Mesendoderm (in vitro differentiated cells): Measurements from ENCODE around the gene MVK.

Source experiments
- DNase-seq: peaks from one replicate; pipeline ENCODE4 v3.0.0; 2013
- H2AK5ac ChIP-seq: 2 replicates; pipeline ENCODE4 v1.6.1; 2013; ENCODE audit warnings: low read length, inconsistent platforms
- H2BK120ac ChIP-seq: 2 replicates; pipeline ENCODE4 v1.6.1; 2013; ENCODE audit warnings: low read depth, mild to moderate bottlenecking, low read length, moderate library complexity, mixed read lengths
- H2BK15ac ChIP-seq: replicated peaks from 2 replicates; pipeline ENCODE4 v1.6.1; 2013; ENCODE audit warnings: low read depth, mild to moderate bottlenecking, moderate library complexity
- H2BK5ac ChIP-seq: 2 replicates; pipeline ENCODE4 v1.6.1; 2013; ENCODE audit warnings: low read length, inconsistent platforms
- H3K18ac ChIP-seq: 2 replicates; pipeline ENCODE4 v1.6.1; 2013; ENCODE audit warnings: mild to moderate bottlenecking, low read length, mixed read lengths
- H3K23ac ChIP-seq: one replicate; pipeline ENCODE4 v1.6.1; 2013; ENCODE audit warnings: low read length
- H3K27ac ChIP-seq: 2 replicates; pipeline ENCODE4 v1.5.1; 2013; ENCODE audit warnings: low read depth, mild to moderate bottlenecking, inconsistent platforms, low read length, moderate library complexity
- H3K27me3 ChIP-seq: 2 replicates; pipeline ENCODE4 v1.6.1; 2013; ENCODE audit warnings: low read length, control low read depth, mild to moderate bottlenecking, inconsistent platforms; ENCODE audit not compliant: insufficient read depth, poor library complexity
- H3K36me3 ChIP-seq: 2 replicates; pipeline ENCODE4 v1.6.1; 2013; ENCODE audit warnings: low read length, inconsistent platforms; ENCODE audit not compliant: control insufficient read depth, insufficient read depth
- H3K4ac ChIP-seq: one replicate; pipeline ENCODE4 v1.6.1; 2013; ENCODE audit warnings: low read depth, mild to moderate bottlenecking, low read length, moderate library complexity
- H3K4me1 ChIP-seq: 2 replicates; pipeline ENCODE4 v1.6.1; 2013; ENCODE audit warnings: low read depth, low read length, inconsistent platforms; ENCODE audit not compliant: control insufficient read depth
- H3K4me2 ChIP-seq: 2 replicates; pipeline ENCODE4 v1.6.1; 2013; ENCODE audit warnings: low read length
- H3K4me3 ChIP-seq: 2 replicates; pipeline ENCODE4 v1.5.1; 2013; ENCODE audit warnings: mild to moderate bottlenecking, low read length
- H3K56ac ChIP-seq: one replicate; pipeline ENCODE4 v1.6.1; 2013; ENCODE audit warnings: low read length
- H3K79me1 ChIP-seq: 2 replicates; pipeline ENCODE4 v1.6.1; 2013; ENCODE audit warnings: low read length, inconsistent platforms
- H3K79me2 ChIP-seq: 2 replicates; pipeline ENCODE4 v1.6.1; 2013; ENCODE audit warnings: mild to moderate bottlenecking, low read length; ENCODE audit not compliant: control insufficient read depth, insufficient read depth
- H3K9ac ChIP-seq: 2 replicates; pipeline ENCODE4 v1.6.1; 2013; ENCODE audit warnings: low read length, inconsistent platforms
- H4K5ac ChIP-seq: one replicate; pipeline ENCODE4 v1.6.1; 2013; ENCODE audit warnings: low read length
- H4K8ac ChIP-seq: one replicate; pipeline ENCODE4 v1.6.1; 2013; ENCODE audit warnings: low read depth, mild to moderate bottlenecking, control low read depth, low read length, moderate library complexity
- WGBS: extraction: QIAGEN DNeasy Blood & Tissue Kit; methylation state at CpG from one replicate; pipeline ENCODE4 v1.1.7; 2013; ENCODE audit warnings: low lambda C conversion rate, missing lambda C conversion rate; ENCODE audit not compliant: insufficient coverage; ENCODE audit errors: extremely low coverage; 5-methylcytosine and 5-hydroxymethylcytosine counted together

Gene MVK

DNA sequence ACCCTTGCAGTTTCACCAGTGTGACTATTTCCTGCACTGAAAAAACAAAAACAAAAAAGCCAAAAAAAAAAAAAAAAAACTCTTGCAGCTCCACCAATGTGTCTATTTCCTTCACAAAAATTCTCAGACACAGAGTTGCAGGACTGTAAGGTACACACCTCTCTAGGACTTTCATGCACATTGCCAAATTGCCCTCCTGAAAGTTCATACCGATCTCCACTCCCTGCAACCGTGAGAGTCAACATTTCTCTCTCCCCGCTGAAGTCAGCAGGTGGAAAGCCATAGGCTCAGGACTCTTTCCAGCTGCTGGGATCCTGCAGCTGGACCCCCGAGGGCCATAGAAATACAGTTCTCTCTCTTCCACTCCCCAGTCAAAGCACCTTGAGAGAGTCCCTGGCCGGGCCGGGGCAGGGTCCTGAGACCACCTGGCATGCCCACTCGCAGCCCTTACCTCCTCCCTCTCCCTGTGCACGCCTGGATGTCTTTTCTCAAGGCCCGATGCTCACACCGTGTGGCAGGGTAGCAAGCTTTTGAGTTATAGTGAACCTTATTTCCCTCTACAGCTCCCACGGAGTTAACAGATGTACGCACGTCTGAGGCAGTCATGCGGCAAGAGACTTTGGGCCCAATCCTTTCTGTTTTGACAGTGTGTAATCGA lies 23.9 kb upstream of the MVK start:
- H2BK5ac ChIP-seq: no peak overlapping the region
- no peak overlapping the region for H3K23ac ChIP-seq
- H3K18ac ChIP-seq: no peak overlapping the region
- no peak overlapping the region for H3K56ac ChIP-seq
- H4K5ac ChIP-seq: no peak overlapping the region
- no peaks in the 10 kb centered on the region for H3K79me2 ChIP-seq
- no peak overlapping the region for H3K4ac ChIP-seq
- H2BK120ac ChIP-seq: no peak overlapping the region
- no peaks in the 10 kb centered on the region for H3K27me3 ChIP-seq
- no peak for DNase-seq
- no peaks in the 10 kb centered on the region for H3K36me3 ChIP-seq
- H2AK5ac ChIP-seq: no peak overlapping the region
- no peak overlapping the region for H2BK15ac ChIP-seq
- H3K4me2 ChIP-seq: no peak overlapping the region
- H3K4me3 ChIP-seq: no peak overlapping the region
- no CpG with 5 or more reads among the region's 15 CpGs for WGBS
- no peak overlapping the region for H4K8ac ChIP-seq
- H3K79me1 ChIP-seq: no peaks in the 10 kb centered on the region
- no peak overlapping the region for H3K27ac ChIP-seq
- no peak overlapping the region for H3K9ac ChIP-seq
- H3K4me1 ChIP-seq: no peaks in the 10 kb centered on the region

DNA sequence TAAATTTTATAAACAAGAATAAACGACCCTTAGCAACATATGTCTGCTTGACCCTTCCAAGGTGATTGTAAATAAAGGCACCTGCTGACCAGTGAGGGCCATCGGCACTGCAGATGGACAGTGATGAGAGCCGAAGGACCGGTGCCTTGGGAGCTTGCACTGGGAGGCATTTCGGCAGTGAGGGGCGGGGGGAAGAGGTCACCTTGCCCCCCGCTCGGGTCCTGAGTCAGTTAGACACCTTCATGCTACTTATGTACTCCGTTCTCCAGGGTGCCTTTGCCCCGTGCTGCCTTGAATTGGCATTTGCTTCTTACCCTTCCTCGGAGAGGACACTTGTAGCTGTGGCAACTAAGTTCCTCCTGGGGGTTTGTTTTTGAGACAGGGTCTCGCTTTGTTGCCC lies 23.3 kb upstream of the MVK start:
- no peak overlapping the region for H3K23ac ChIP-seq
- H3K4ac ChIP-seq: no peak overlapping the region
- H3K9ac ChIP-seq: no peak overlapping the region
- H3K4me1 ChIP-seq: no peaks in the 10 kb centered on the region
- no peak overlapping the region for H2BK5ac ChIP-seq
- no peaks in the 10 kb centered on the region for H3K79me2 ChIP-seq
- H3K56ac ChIP-seq: no peak overlapping the region
- H2BK120ac ChIP-seq: no peak overlapping the region
- H3K79me1 ChIP-seq: no peaks in the 10 kb centered on the region
- WGBS: no CpG with 5 or more reads among the region's 12 CpGs
- H3K4me2 ChIP-seq: no peak overlapping the region
- no peak overlapping the region for H3K18ac ChIP-seq
- H4K8ac ChIP-seq: no peak overlapping the region
- no peaks in the 10 kb centered on the region for H3K27me3 ChIP-seq
- H3K36me3 ChIP-seq: no peaks in the 10 kb centered on the region
- no peak overlapping the region for H3K27ac ChIP-seq
- no peak for DNase-seq
- H4K5ac ChIP-seq: no peak overlapping the region
- H2AK5ac ChIP-seq: no peak overlapping the region
- H3K4me3 ChIP-seq: no peak overlapping the region
- no peak overlapping the region for H2BK15ac ChIP-seq

DNA sequence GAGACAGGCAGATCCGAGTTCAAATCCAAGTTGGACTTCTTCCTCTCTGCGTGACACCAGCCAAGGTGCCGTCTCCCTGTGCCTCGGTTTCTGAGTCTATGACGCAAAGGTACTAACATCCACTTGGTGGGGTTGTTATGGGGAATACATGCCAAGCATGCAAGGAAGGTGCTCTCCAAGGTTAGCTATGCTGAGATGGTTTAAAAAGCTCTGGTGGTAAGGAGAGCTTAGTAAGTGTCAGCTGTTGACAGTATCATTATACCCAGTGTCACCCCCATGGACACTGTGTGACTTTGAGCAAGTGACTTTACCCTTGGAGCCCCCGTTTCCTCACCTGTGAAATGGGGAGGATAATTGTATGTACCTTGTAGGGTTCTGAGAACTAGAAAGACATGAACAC lies 22.5 kb upstream of the MVK start:
- no peaks in the 10 kb centered on the region for H3K4me1 ChIP-seq
- no peak overlapping the region for H3K18ac ChIP-seq
- no peak overlapping the region for H3K9ac ChIP-seq
- H3K27ac ChIP-seq: no peak overlapping the region
- DNase-seq: no peak
- H2BK5ac ChIP-seq: no peak overlapping the region
- no peaks in the 10 kb centered on the region for H3K79me1 ChIP-seq
- H2BK120ac ChIP-seq: no peak overlapping the region
- no peak overlapping the region for H2BK15ac ChIP-seq
- no peak overlapping the region for H3K4ac ChIP-seq
- no peak overlapping the region for H3K4me2 ChIP-seq
- no CpG with 5 or more reads among the region's 6 CpGs for WGBS
- H3K36me3 ChIP-seq: no peaks in the 10 kb centered on the region
- no peak overlapping the region for H3K4me3 ChIP-seq
- no peak overlapping the region for H4K5ac ChIP-seq
- H3K56ac ChIP-seq: no peak overlapping the region
- H3K27me3 ChIP-seq: no peaks in the 10 kb centered on the region
- H2AK5ac ChIP-seq: no peak overlapping the region
- no peaks in the 10 kb centered on the region for H3K79me2 ChIP-seq
- no peak overlapping the region for H3K23ac ChIP-seq
- H4K8ac ChIP-seq: no peak overlapping the region

DNA sequence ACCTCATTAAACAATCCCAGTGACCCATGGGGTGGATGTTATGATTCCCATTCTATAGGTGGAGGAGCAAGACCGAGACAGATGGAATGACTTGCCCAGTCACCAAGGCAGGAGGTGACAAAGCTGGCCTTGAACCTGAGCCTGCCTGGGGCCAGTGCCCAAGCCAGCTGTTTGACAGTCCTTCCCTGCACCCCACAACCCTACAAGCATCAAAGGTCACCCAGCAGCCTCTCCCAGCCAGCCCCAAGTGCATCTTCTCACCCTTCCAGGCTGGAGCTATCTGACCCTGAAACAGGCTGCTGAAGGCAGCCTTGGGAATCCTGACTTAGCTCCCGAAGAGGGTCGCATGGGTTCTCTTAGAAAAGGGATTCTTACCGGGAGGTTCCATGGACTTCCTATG lies 20.6 kb upstream of the MVK start:
- H3K27me3 ChIP-seq: no peaks in the 10 kb centered on the region
- no peak overlapping the region for H3K18ac ChIP-seq
- H3K23ac ChIP-seq: no peak overlapping the region
- no peak overlapping the region for H2BK120ac ChIP-seq
- no peak overlapping the region for H4K8ac ChIP-seq
- H3K27ac ChIP-seq: no peak overlapping the region
- no peak overlapping the region for H3K4me3 ChIP-seq
- H3K36me3 ChIP-seq: no peaks in the 10 kb centered on the region
- H3K79me1 ChIP-seq: no peaks in the 10 kb centered on the region
- no peak overlapping the region for H3K9ac ChIP-seq
- H4K5ac ChIP-seq: no peak overlapping the region
- H2BK15ac ChIP-seq: no peak overlapping the region
- no peak overlapping the region for H2AK5ac ChIP-seq
- H3K4me1 ChIP-seq: no peaks in the 10 kb centered on the region
- H2BK5ac ChIP-seq: no peak overlapping the region
- H3K4me2 ChIP-seq: no peak overlapping the region
- DNase-seq: no peak
- H3K79me2 ChIP-seq: no peaks in the 10 kb centered on the region
- H3K56ac ChIP-seq: no peak overlapping the region
- no peak overlapping the region for H3K4ac ChIP-seq
- WGBS: no CpG with 5 or more reads among the region's 4 CpGs

DNA sequence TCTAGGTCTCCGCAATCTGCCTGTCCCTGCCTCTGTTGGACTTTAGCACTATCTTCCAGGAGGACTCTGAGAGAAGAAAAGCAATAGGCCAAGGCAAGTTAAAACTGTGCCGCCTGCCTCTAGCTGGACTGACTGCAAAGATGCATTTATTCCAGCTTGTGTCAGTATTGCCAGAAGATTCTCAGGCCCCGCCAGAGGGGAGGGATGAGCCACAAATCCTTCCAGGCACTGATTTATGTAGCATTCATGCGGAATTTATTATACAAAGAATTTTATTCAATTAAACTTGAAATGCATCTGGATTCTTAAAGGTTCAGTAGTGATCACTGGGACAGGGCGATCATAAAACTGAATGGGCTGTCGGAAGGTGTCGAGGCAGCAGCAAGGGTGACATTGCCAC lies 20.1 kb upstream of the MVK start:
- no peak overlapping the region for H3K18ac ChIP-seq
- no peak overlapping the region for H3K4ac ChIP-seq
- H3K9ac ChIP-seq: no peak overlapping the region
- no peaks in the 10 kb centered on the region for H3K36me3 ChIP-seq
- WGBS: no CpG with 5 or more reads among the region's 7 CpGs
- no peaks in the 10 kb centered on the region for H3K79me2 ChIP-seq
- no peak overlapping the region for H3K4me3 ChIP-seq
- no peak overlapping the region for H2BK120ac ChIP-seq
- H4K8ac ChIP-seq: no peak overlapping the region
- H3K27me3 ChIP-seq: no peaks in the 10 kb centered on the region
- no peak overlapping the region for H3K4me2 ChIP-seq
- no peak overlapping the region for H2BK5ac ChIP-seq
- no peak overlapping the region for H3K27ac ChIP-seq
- no peak overlapping the region for H2BK15ac ChIP-seq
- H3K56ac ChIP-seq: no peak overlapping the region
- H3K79me1 ChIP-seq: no peaks in the 10 kb centered on the region
- no peak for DNase-seq
- H3K23ac ChIP-seq: no peak overlapping the region
- H2AK5ac ChIP-seq: no peak overlapping the region
- H3K4me1 ChIP-seq: no peaks in the 10 kb centered on the region
- no peak overlapping the region for H4K5ac ChIP-seq

DNA sequence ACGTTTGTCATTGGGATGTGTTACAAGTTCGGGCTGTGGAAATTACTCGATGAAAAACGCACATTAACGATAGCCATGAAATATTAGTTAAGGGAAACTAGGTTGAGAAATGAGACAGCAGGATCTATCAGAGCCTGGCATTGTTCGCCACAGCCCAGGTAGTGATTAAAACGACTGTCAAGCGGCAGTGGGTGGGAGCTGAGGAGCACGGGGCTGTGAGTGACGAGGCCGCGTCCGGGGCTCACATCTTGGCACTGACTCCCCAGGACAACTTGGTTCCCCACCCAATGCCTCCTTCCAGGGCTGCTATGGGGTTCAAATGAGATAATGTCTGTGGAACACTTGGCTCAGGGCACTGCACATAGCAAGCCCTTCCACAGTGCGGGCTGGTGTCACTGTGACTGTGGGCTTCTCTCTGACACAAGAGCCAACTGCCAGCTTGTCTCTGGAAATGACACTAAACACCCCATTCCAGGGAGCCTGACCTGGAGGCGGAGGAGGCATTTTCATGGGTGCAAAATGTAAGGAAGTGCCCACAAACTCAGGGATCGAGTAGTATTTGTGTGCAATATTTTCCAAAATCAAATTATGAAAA lies 19.6 kb upstream of the MVK start:
- Histone ChIP-seq H3K79me1 (no peaks in the 10 kb centered on the region), H3K56ac (no peak overlapping the region), H2AK5ac (no peak overlapping the region), H3K18ac (no peak overlapping the region), H3K23ac (no peak overlapping the region), H3K27ac (no peak overlapping the region), H3K4me2 (no peak overlapping the region), H2BK120ac (no peak overlapping the region), H3K36me3 (no peaks in the 10 kb centered on the region), H2BK5ac (no peak overlapping the region), H3K79me2 (no peaks in the 10 kb centered on the region), H4K5ac (no peak overlapping the region), H3K4me3 (no peak overlapping the region), H3K27me3 (no peaks in the 10 kb centered on the region), H2BK15ac (no peak overlapping the region), H4K8ac (no peak overlapping the region), H3K9ac (no peak overlapping the region), H3K4ac (no peak overlapping the region), H3K4me1 (no peaks in the 10 kb centered on the region)
- DNase-seq: no peak
- no CpG with 5 or more reads among the region's 16 CpGs for WGBS
